ENCODE results near the gene SERAC1.
"Not testable (repeated sequence)": the region's sequence is repeated elsewhere in the genome, so short reads cannot be mapped to it uniquely, and the experiment has no call there.

The SERAC1 gene

GRCh38 chr6:158194487-158195280 lies 26.6 kb upstream of the SERAC1 start:
- Histone ChIP-seq H3K4me1 (ENCODE audit: control insufficient read depth, insufficient read depth, low read length, poor library complexity, severe bottlenecking) (no peaks in the 10 kb centered on the region), H3K9me3 (ENCODE audit: control insufficient read depth, low read length) (no peaks in the 10 kb centered on the region), H3K27ac (ENCODE audit: low read depth, low read length, severe bottlenecking) (no peak overlapping the region), H3K4me3 (ENCODE audit: extremely low read depth, insufficient read depth, low read length, poor library complexity, severe bottlenecking) (no peak overlapping the region), H3K36me3 (ENCODE audit: control insufficient read depth, insufficient read depth, low read length) (peaks cover 16% of the 10 kb centered on the region)
- WGBS, 2 experiments (ENCODE audit: insufficient coverage in 2 of 2): 44 to 58% methylated on average over 3 to 4 of the region's 4 CpGs

- Histone ChIP-seq H3K4me1 (ENCODE audit: control insufficient read depth, insufficient read depth, low read length, poor library complexity, severe bottlenecking) (no peaks in the 10 kb centered on the region), H3K36me3 (ENCODE audit: control insufficient read depth, insufficient read depth, low read length) (peaks cover 41% of the 10 kb centered on the region), H3K27ac (ENCODE audit: low read depth, low read length, severe bottlenecking) (no peak overlapping the region), H3K4me3 (ENCODE audit: extremely low read depth, insufficient read depth, low read length, poor library complexity, severe bottlenecking) (no peak overlapping the region), H3K9me3 (ENCODE audit: control insufficient read depth, low read length) (peaks cover 4% of the 10 kb centered on the region)
- 100% methylated on average over 1 of the region's 4 CpGs for WGBS, 2 experiments (ENCODE audit: insufficient coverage in 2 of 2)
Measured at GRCh38 chr6:158191761-158192160, 23.7 kb upstream of the SERAC1 start.

DNA sequence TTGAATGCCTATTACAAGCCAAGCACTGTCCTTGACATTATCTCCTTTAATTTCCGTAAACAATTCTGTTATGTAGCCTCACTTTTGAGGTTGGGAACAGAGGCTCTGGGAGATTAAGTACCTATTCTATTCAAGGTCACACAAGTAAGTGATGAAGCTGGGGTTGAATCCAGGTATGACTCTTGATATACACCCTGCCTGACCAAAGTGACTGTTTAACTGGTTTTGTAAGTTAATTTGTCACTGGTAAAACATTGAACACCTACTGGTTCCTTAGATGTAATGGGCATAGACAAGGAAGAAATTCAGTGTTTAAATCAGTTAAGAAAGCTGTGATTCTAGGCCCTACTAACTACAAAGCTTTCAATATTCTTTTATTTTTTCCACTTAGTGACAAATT lies 23.0 kb upstream of the SERAC1 start:
- no peak overlapping the region for H3K27ac ChIP-seq (ENCODE audit: low read depth, low read length, severe bottlenecking)
- peaks cover 47% of the 10 kb centered on the region for H3K36me3 ChIP-seq (ENCODE audit: control insufficient read depth, insufficient read depth, low read length)
- H3K4me1 ChIP-seq (ENCODE audit: control insufficient read depth, insufficient read depth, low read length, poor library complexity, severe bottlenecking): no peaks in the 10 kb centered on the region
- no CpG with 5 or more reads among the region's 1 CpG for WGBS, 2 experiments (ENCODE audit: insufficient coverage in 2 of 2)
- H3K9me3 ChIP-seq (ENCODE audit: control insufficient read depth, low read length): peaks cover 4% of the 10 kb centered on the region
- no peak overlapping the region for H3K4me3 ChIP-seq (ENCODE audit: extremely low read depth, insufficient read depth, low read length, poor library complexity, severe bottlenecking)

GRCh38 chr6:158188591-158188990 lies 20.5 kb upstream of the SERAC1 start:
- 94 to 100% methylated on average over 2 of the region's 3 CpGs for WGBS, 2 experiments (ENCODE audit: insufficient coverage in 2 of 2)
- Histone ChIP-seq H3K4me1 (ENCODE audit: control insufficient read depth, insufficient read depth, low read length, poor library complexity, severe bottlenecking) (no peaks in the 10 kb centered on the region), H3K36me3 (ENCODE audit: control insufficient read depth, insufficient read depth, low read length) (peaks cover 54% of the 10 kb centered on the region), H3K9me3 (ENCODE audit: control insufficient read depth, low read length) (peaks cover 4% of the 10 kb centered on the region), H3K27ac (ENCODE audit: low read depth, low read length, severe bottlenecking) (no peak overlapping the region), H3K4me3 (ENCODE audit: extremely low read depth, insufficient read depth, low read length, poor library complexity, severe bottlenecking) (no peak overlapping the region)

- H3K9me3 ChIP-seq (ENCODE audit: control insufficient read depth, low read length): peaks cover 4% of the 10 kb centered on the region
- H3K27ac ChIP-seq (ENCODE audit: low read depth, low read length, severe bottlenecking): no peak overlapping the region
- H3K36me3 ChIP-seq (ENCODE audit: control insufficient read depth, insufficient read depth, low read length): peaks cover 51% of the 10 kb centered on the region
- no peak overlapping the region for H3K4me3 ChIP-seq (ENCODE audit: extremely low read depth, insufficient read depth, low read length, poor library complexity, severe bottlenecking)
- WGBS, 2 experiments (ENCODE audit: insufficient coverage in 2 of 2): 87 to 100% methylated on average over 1 to 3 of the region's 8 CpGs
- H3K4me1 ChIP-seq (ENCODE audit: control insufficient read depth, insufficient read depth, low read length, poor library complexity, severe bottlenecking): peaks cover 5% of the 10 kb centered on the region
Measured at GRCh38 chr6:158185729-158186456, 17.8 kb upstream of the SERAC1 start.

GRCh38 chr6:158184608-158185007 lies 16.5 kb upstream of the SERAC1 start:
- H3K9me3 ChIP-seq (ENCODE audit: control insufficient read depth, low read length): peaks cover 4% of the 10 kb centered on the region
- peaks cover 44% of the 10 kb centered on the region for H3K36me3 ChIP-seq (ENCODE audit: control insufficient read depth, insufficient read depth, low read length)
- peaks cover 5% of the 10 kb centered on the region for H3K4me1 ChIP-seq (ENCODE audit: control insufficient read depth, insufficient read depth, low read length, poor library complexity, severe bottlenecking)
- H3K27ac ChIP-seq (ENCODE audit: low read depth, low read length, severe bottlenecking): no peak overlapping the region
- H3K4me3 ChIP-seq (ENCODE audit: extremely low read depth, insufficient read depth, low read length, poor library complexity, severe bottlenecking): no peak overlapping the region

DNA sequence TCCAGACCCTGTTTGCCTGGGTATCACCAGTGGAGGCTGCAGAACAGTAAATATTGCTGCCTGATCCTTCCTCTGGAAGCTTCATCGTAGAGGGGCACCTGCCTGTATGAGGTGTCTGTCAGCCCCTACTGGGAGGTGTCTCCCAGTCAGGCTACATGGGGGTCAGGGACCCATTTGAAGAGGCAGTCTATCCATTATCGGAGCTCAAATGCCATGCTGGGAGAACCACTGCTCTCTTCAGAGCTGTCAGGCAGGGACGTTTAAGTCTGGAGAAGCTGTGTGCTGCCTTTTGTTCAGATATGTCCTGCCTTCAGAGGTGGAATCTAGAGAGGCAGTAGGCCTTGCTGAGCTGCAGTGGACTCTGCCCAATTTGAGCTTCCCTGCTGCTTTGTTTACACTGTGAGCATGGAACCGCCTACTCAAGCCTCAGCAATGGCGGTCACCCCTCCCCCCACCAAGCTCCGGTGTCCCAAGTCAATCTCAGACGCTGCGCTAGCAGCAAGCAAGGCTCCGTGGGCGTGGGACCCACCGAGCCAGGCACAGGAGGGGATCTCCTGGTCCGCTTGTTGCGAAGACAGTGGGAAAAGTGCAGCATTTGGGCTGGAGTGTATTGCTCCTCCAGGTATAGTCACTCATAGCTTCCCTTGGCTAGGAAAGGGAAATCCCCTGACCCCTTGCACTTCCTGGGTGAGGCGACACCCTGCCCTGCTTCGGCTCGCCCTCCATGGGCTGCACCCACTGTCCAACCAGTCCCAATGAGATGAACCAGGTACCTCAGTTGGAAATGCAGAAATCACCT lies 15.3 kb upstream of the SERAC1 start:
- not testable (repeated sequence) for H3K4me1 ChIP-seq (ENCODE audit: control insufficient read depth, insufficient read depth, low read length, poor library complexity, severe bottlenecking); H3K27ac ChIP-seq (ENCODE audit: low read depth, low read length, severe bottlenecking); H3K4me3 ChIP-seq (ENCODE audit: extremely low read depth, insufficient read depth, low read length, poor library complexity, severe bottlenecking); H3K9me3 ChIP-seq (ENCODE audit: control insufficient read depth, low read length)
- H3K36me3 ChIP-seq (ENCODE audit: control insufficient read depth, insufficient read depth, low read length): peaks cover 36% of the 10 kb centered on the region
- WGBS, 2 experiments (ENCODE audit: insufficient coverage in 2 of 2): 58 to 65% methylated on average over 13 of the region's 16 CpGs

DNA sequence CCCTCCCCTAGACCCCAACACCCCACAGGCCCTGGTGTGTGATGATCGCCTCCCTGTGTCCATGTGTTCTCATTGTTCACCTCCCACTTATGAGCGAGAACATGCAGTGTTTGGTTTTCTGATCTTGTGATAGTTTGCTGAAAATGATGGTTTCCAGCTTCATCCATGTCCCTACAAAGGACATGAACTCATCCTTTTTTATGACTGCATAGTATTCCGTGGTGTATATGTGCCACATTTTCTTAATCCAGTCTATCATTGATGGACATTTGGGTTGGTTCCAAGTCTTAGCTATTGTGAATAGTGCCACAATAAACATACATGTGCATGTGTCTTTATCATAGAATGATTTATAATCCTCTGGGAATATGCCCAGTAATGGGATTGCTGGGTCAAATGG lies 9.7 kb upstream of the SERAC1 start:
- peaks cover 35% of the 10 kb centered on the region for H3K36me3 ChIP-seq (ENCODE audit: control insufficient read depth, insufficient read depth, low read length)
- not testable (repeated sequence) for H3K4me1 ChIP-seq (ENCODE audit: control insufficient read depth, insufficient read depth, low read length, poor library complexity, severe bottlenecking); H3K4me3 ChIP-seq (ENCODE audit: extremely low read depth, insufficient read depth, low read length, poor library complexity, severe bottlenecking); H3K27ac ChIP-seq (ENCODE audit: low read depth, low read length, severe bottlenecking); H3K9me3 ChIP-seq (ENCODE audit: control insufficient read depth, low read length)
- no CpG with 5 or more reads among the region's 3 CpGs for WGBS, 2 experiments (ENCODE audit: insufficient coverage in 2 of 2)

DNA sequence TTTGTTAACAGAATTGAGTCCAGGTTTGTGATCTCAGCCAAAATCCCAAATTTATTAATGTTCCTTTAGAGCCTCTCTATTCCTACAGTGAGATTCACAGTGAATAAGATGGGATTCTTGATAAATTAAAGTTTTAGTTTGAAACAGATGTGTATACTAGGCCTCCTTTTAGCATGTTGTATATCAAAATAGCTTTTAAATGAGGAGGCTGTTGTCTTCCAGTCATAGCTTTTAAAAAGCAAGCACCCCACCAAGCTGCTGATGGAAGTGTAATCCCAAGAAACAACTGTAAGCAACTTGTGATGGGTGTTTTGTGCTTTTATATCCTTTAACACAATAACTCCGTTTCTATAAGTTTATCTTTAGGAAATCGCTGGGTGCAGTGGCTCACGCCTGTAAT lies 7.0 kb upstream of the SERAC1 start:
- 100% methylated on average over 1 of the region's 3 CpGs; no CpG with 5 or more reads in 1 of the 2 experiments for WGBS, 2 experiments (ENCODE audit: insufficient coverage in 2 of 2)
- Histone ChIP-seq H3K4me1 (ENCODE audit: control insufficient read depth, insufficient read depth, low read length, poor library complexity, severe bottlenecking) (peaks cover 19% of the 10 kb centered on the region), H3K4me3 (ENCODE audit: extremely low read depth, insufficient read depth, low read length, poor library complexity, severe bottlenecking) (no peak overlapping the region), H3K27ac (ENCODE audit: low read depth, low read length, severe bottlenecking) (no peak overlapping the region), H3K36me3 (ENCODE audit: control insufficient read depth, insufficient read depth, low read length) (peaks cover 46% of the 10 kb centered on the region), H3K9me3 (ENCODE audit: control insufficient read depth, low read length) (peaks cover 4% of the 10 kb centered on the region)

GRCh38 chr6:158174514-158174913 lies 6.5 kb upstream of the SERAC1 start:
- Histone ChIP-seq H3K36me3 (ENCODE audit: control insufficient read depth, insufficient read depth, low read length) (peaks cover 46% of the 10 kb centered on the region), H3K9me3 (ENCODE audit: control insufficient read depth, low read length) (peaks cover 4% of the 10 kb centered on the region), H3K27ac (ENCODE audit: low read depth, low read length, severe bottlenecking) (no peak overlapping the region), H3K4me1 (ENCODE audit: control insufficient read depth, insufficient read depth, low read length, poor library complexity, severe bottlenecking) (peaks cover 21% of the 10 kb centered on the region), H3K4me3 (ENCODE audit: extremely low read depth, insufficient read depth, low read length, poor library complexity, severe bottlenecking) (no peak overlapping the region)
- 100% methylated on average over 2 of the region's 2 CpGs; no CpG with 5 or more reads in 1 of the 2 experiments for WGBS, 2 experiments (ENCODE audit: insufficient coverage in 2 of 2)

All from mesodermal cell (in vitro differentiated cells).